ENCODE results near the gene MDM2. TPM values are rescaled to one million over a fixed set of nuclear protein-coding genes. Genes with fewer than 3 reads are reported as not detected.

MDM2 gene
- total and polyA plus RNA-seq, 9 of the 15 experiments (the other 6 are each of a cell fraction or from before 2014, with no cell fraction given), result 13.6 to 100 (median 49.0) TPM

DNA sequence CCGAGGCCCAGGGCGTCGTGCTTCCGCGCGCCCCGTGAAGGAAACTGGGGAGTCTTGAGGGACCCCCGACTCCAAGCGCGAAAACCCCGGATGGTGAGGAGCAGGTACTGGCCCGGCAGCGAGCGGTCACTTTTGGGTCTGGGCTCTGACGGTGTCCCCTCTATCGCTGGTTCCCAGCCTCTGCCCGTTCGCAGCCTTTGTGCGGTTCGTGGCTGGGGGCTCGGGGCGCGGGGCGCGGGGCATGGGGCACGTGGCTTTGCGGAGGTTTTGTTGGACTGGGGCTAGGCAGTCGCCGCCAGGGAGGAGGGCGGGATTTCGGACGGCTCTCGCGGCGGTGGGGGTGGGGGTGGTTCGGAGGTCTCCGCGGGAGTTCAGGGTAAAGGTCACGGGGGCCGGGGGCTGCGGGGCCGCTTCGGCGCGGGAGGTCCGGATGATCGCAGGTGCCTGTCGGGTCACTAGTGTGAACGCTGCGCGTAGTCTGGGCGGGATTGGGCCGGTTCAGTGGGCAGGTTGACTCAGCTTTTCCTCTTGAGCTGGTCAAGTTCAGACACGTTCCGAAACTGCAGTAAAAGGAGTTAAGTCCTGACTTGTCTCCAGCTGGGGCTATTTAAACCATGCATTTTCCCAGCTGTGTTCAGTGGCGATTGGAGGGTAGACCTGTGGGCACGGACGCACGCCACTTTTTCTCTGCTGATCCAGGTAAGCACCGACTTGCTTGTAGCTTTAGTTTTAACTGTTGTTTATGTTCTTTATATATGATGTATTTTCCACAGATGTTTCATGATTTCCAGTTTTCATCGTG, 612 bp downstream of the MDM2 start (continued):
- TF ChIP-seq, protein P1, sequence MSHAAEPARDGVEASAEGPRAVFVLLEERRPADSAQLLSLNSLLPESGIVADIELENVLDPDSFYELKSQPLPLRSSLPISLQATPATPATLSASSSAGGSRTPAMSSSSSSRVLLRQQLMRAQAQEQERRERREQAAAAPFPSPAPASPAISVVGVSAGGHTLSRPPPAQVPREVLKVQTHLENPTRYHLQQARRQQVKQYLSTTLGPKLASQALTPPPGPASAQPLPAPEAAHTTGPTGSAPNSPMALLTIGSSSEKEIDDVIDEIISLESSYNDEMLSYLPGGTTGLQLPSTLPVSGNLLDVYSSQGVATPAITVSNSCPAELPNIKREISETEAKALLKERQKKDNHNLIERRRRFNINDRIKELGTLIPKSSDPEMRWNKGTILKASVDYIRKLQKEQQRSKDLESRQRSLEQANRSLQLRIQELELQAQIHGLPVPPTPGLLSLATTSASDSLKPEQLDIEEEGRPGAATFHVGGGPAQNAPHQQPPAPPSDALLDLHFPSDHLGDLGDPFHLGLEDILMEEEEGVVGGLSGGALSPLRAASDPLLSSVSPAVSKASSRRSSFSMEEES (CRISPR knock-in tag; IDR thresholded peaks at IDR 0.05), result no peak
- TF ChIP-seq ZKSCAN1 (IDR thresholded peaks at IDR 0.05; ENCODE audit: low read depth, low read length) (no peak), ZNF3 (CRISPR knock-in tag; IDR thresholded peaks at IDR 0.05) (no peak), YBX1 (IDR thresholded peaks at IDR 0.05) (no peak), CHD4 (IDR thresholded peaks at IDR 0.05; ENCODE audit: insufficient read depth, insufficient replicate concordance, low read depth, low read length, poor library complexity, severe bottlenecking) (no peak), PML (IDR thresholded peaks at IDR 0.05; ENCODE audit: low read length) (no peak), MTA3 (IDR thresholded peaks at IDR 0.05; ENCODE audit: borderline replicate concordance) (no peak; the same call in 1 of the 2 replicates)
- TF ChIP-seq, protein P2, sequence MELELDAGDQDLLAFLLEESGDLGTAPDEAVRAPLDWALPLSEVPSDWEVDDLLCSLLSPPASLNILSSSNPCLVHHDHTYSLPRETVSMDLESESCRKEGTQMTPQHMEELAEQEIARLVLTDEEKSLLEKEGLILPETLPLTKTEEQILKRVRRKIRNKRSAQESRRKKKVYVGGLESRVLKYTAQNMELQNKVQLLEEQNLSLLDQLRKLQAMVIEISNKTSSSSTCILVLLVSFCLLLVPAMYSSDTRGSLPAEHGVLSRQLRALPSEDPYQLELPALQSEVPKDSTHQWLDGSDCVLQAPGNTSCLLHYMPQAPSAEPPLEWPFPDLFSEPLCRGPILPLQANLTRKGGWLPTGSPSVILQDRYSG (tag; conservative IDR thresholded peaks at IDR 0.05; ENCODE audit: low read depth), result no peak
- TF ChIP-seq, protein P3, sequence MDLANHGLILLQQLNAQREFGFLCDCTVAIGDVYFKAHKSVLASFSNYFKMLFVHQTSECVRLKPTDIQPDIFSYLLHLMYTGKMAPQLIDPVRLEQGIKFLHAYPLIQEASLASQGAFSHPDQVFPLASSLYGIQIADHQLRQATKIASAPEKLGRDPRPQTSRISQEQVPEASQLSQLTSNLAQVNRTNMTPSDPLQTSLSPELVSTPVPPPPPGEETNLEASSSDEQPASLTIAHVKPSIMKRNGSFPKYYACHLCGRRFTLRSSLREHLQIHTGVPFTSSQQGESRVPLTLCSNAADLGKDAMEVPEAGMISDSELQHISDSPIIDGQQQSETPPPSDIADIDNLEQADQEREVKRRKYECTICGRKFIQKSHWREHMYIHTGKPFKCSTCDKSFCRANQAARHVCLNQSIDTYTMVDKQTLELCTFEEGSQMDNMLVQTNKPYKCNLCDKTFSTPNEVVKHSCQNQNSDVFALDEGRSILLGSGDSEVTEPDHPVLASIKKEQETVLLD (IDR thresholded peaks at IDR 0.05), result 0 out of 2 replicates have a peak, but pooled peaks have one; percentile 5
- TF ChIP-seq, protein P4, sequence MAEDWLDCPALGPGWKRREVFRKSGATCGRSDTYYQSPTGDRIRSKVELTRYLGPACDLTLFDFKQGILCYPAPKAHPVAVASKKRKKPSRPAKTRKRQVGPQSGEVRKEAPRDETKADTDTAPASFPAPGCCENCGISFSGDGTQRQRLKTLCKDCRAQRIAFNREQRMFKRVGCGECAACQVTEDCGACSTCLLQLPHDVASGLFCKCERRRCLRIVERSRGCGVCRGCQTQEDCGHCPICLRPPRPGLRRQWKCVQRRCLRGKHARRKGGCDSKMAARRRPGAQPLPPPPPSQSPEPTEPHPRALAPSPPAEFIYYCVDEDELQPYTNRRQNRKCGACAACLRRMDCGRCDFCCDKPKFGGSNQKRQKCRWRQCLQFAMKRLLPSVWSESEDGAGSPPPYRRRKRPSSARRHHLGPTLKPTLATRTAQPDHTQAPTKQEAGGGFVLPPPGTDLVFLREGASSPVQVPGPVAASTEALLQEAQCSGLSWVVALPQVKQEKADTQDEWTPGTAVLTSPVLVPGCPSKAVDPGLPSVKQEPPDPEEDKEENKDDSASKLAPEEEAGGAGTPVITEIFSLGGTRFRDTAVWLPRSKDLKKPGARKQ (CRISPR knock-in tag; IDR thresholded peaks at IDR 0.05), result no peak

Measured in K562 (cell line).